Tongue (tissue), 2 donors: ENCODE data around the gene PHLDA2. TPM values are rescaled to one million over a fixed set of nuclear protein-coding genes. Genes with fewer than 3 reads are reported as not detected.

Source experiments
- DNase-seq: peaks from one replicate; pipeline ENCODE4 v3.0.0-alpha.2; 2015
- total RNA-seq: library from RNA; depleted of rRNA; stranded (reverse); fragments of >200 nt; gene quantifications from one replicate; pipeline ENCODE4 v1.2.3, GENCODE V29; 2014

Gene PHLDA2
- total RNA-seq, 1 donor from 2014 or later = 1.9 TPM

- no peak for DNase-seq
Measured at GRCh38 chr11:2929950-2930703, 907 bp upstream of the PHLDA2 start.

- no peak for DNase-seq
Measured at GRCh38 chr11:2929531-2929949, 320 bp upstream of the PHLDA2 start.

GRCh38 chr11:2927851-2928604, 1.2 kb downstream of the PHLDA2 start:
- no peak for DNase-seq

GRCh38 chr11:2927121-2927800, 2.0 kb downstream of the PHLDA2 start:
- DNase-seq = no peak

GRCh38 chr11:2926611-2927051, 2.6 kb downstream of the PHLDA2 start:
- DNase-seq = no peak

- no peak for DNase-seq
Measured at GRCh38 chr11:2924821-2925675, 4.2 kb downstream of the PHLDA2 start.

GRCh38 chr11:2924381-2924780, 4.8 kb downstream of the PHLDA2 start:
- no peak for DNase-seq

- DNase-seq = no peak
Measured at GRCh38 chr11:2923446-2924375, 5.5 kb downstream of the PHLDA2 start.

GRCh38 chr11:2922655-2923054, 6.6 kb downstream of the PHLDA2 start:
- DNase-seq = no peak

GRCh38 chr11:2921742-2922493, 7.3 kb downstream of the PHLDA2 start:
- DNase-seq = no peak

GRCh38 chr11:2921261-2921660, 8.0 kb downstream of the PHLDA2 start:
- no peak for DNase-seq

GRCh38 chr11:2920343-2920742, 8.9 kb downstream of the PHLDA2 start:
- no peak for DNase-seq

GRCh38 chr11:2919837-2920236, 9.4 kb downstream of the PHLDA2 start:
- no peak for DNase-seq

- DNase-seq = no peak
Measured at GRCh38 chr11:2919188-2919587, 10.0 kb downstream of the PHLDA2 start.

- DNase-seq = no peak
Measured at GRCh38 chr11:2917842-2918490, 11.3 kb downstream of the PHLDA2 start.

- DNase-seq = no peak
Measured at GRCh38 chr11:2916892-2917645, 12.2 kb downstream of the PHLDA2 start.

- DNase-seq = no peak
Measured at GRCh38 chr11:2916114-2916891, 12.9 kb downstream of the PHLDA2 start.

- DNase-seq = no peak
Measured at GRCh38 chr11:2915473-2915872, 13.7 kb downstream of the PHLDA2 start.
